HEK293T (cell line): Measurements from ENCODE around the gene SERPINI1.

Experiments
- ARNT ChIP-seq: fragments of 450-650 bp; IDR thresholded peaks from 2 replicates; pipeline ENCODE4 v1.6.1; 2017; ENCODE audit warnings: mild to moderate bottlenecking
- BHLHE40 ChIP-seq: fragments of 450-650 bp; IDR thresholded peaks from 2 replicates; pipeline ENCODE4 v1.6.1; 2016; ENCODE audit warnings: mild to moderate bottlenecking, moderate library complexity, borderline replicate concordance
- ELF4 ChIP-seq: fragments of 450-650 bp; IDR thresholded peaks from 2 replicates; pipeline ENCODE4 v1.6.1; 2017; ENCODE audit warnings: antibody characterized with exemption
- FOXA1 ChIP-seq: fragments of 450-650 bp; IDR thresholded peaks from 2 replicates; pipeline ENCODE4 v1.6.1; 2016; ENCODE audit warnings: mild to moderate bottlenecking
- FOXK2 ChIP-seq: fragments of 450-650 bp; IDR thresholded peaks from 2 replicates; pipeline ENCODE4 v1.6.1; 2016; ENCODE audit warnings: mild to moderate bottlenecking
- FOXM1 ChIP-seq: fragments of 450-650 bp; IDR thresholded peaks from 2 replicates; pipeline ENCODE4 v1.6.1; 2017; ENCODE audit warnings: mild to moderate bottlenecking, borderline replicate concordance
- HDGF ChIP-seq: fragments of 450-650 bp; IDR thresholded peaks from 2 replicates; pipeline ENCODE4 v1.6.1; 2017; ENCODE audit warnings: antibody characterized with exemption, borderline replicate concordance
- L3MBTL2 ChIP-seq: fragments of 450-650 bp; conservative IDR thresholded peaks from 2 replicates; pipeline ENCODE4 v1.6.1; 2016; ENCODE audit warnings: mild to moderate bottlenecking
- LEF1 ChIP-seq: fragments of 450-650 bp; IDR thresholded peaks from 2 replicates; pipeline ENCODE4 v1.6.1; 2017; ENCODE audit warnings: mild to moderate bottlenecking, borderline replicate concordance
- NFRKB ChIP-seq: fragments of 450-650 bp; IDR thresholded peaks from 2 replicates; pipeline ENCODE4 v1.6.1; 2016; ENCODE audit warnings: mild to moderate bottlenecking, moderate library complexity
- SP1 ChIP-seq: fragments of 450-650 bp; IDR thresholded peaks from 2 replicates; pipeline ENCODE4 v1.6.1; 2017
- SUZ12 ChIP-seq: fragments of 450-650 bp; IDR thresholded peaks from 2 replicates; pipeline ENCODE4 v1.6.1; 2016; ENCODE audit warnings: mild to moderate bottlenecking
- TARDBP ChIP-seq: fragments of 450-650 bp; IDR thresholded peaks from 2 replicates; pipeline ENCODE4 v1.6.1; 2016
- ZNF384 ChIP-seq: fragments of 450-650 bp; IDR thresholded peaks from 2 replicates; pipeline ENCODE4 v1.6.1; 2016

GRCh38 chr3:167736264-167736787 is 805 bp downstream of the SERPINI1 start:
- TF ChIP-seq SP1 (no peak), TARDBP (no peak), SUZ12 (no peak), L3MBTL2 (no peak), FOXA1 (no peak), FOXK2 (no peak), ELF4 (no peak), FOXM1 (no peak), NFRKB (no peak), LEF1 (no peak), HDGF (no peak), ZNF384 (no peak), BHLHE40 (no peak), ARNT (no peak)
